SK-N-MC (cell line): Measurements from ENCODE around the gene USP32.
A peak's percentile ranks its signal among the peaks of the same experiment; 100 is the strongest.
"Not testable (repeated sequence)": the region's sequence is repeated elsewhere in the genome, so short reads cannot be mapped to it uniquely, and the experiment has no call there.

Source experiments
- DNase-seq: peaks from one replicate; pipeline ENCODE4 v3.0.0-alpha.2; 2011; ENCODE audit warnings: low read depth, low spot score
- H3K27ac ChIP-seq: fragments of 200-600 bp; sonication (generic); 2 replicates; pipeline ENCODE4 v1.5.1; 2016; ENCODE audit warnings: mixed run types
- H3K36me3 ChIP-seq: fragments of 200-600 bp; sonication (generic); 2 replicates; pipeline ENCODE4 v1.6.1; 2017; ENCODE audit warnings: antibody characterized with exemption, low read length, mixed read lengths; ENCODE audit not compliant: insufficient read depth
- H3K4me3 ChIP-seq: fragments of 200-600 bp; sonication (generic); 2 replicates; pipeline ENCODE4 v1.5.1; 2016
- H3K9ac ChIP-seq: fragments of 200-600 bp; sonication (generic); 2 replicates; pipeline ENCODE4 v1.8.0; 2017; ENCODE audit warnings: mixed run types, mixed read lengths; ENCODE audit not compliant: insufficient read length
- H3K9me3 ChIP-seq: fragments of 200-600 bp; sonication (generic); 2 replicates; pipeline ENCODE4 v1.6.1; 2017; ENCODE audit warnings: low read depth, mild to moderate bottlenecking, antibody characterized with exemption, low read length, moderate library complexity, mixed read lengths
- EZH2 ChIP-seq: fragments of 200-600 bp; sonication (generic); IDR thresholded peaks from one replicate; pipeline ENCODE4 v1.6.1; 2017; ENCODE audit warnings: antibody characterized with exemption
- FOXP2 ChIP-seq: optimal IDR thresholded peaks from 2 replicates; pipeline ENCODE3; 2011; ENCODE audit warnings: mild to moderate bottlenecking, moderate library complexity; ENCODE audit not compliant: insufficient read depth; ENCODE audit errors: extremely low read length, control extremely low read depth
- POLR2AphosphoS5 ChIP-seq: IDR thresholded peaks from 2 replicates; pipeline ENCODE4 v1.6.1; 2012; ENCODE audit warnings: mild to moderate bottlenecking, low read depth, low read length, borderline replicate concordance

USP32 gene, protein sequence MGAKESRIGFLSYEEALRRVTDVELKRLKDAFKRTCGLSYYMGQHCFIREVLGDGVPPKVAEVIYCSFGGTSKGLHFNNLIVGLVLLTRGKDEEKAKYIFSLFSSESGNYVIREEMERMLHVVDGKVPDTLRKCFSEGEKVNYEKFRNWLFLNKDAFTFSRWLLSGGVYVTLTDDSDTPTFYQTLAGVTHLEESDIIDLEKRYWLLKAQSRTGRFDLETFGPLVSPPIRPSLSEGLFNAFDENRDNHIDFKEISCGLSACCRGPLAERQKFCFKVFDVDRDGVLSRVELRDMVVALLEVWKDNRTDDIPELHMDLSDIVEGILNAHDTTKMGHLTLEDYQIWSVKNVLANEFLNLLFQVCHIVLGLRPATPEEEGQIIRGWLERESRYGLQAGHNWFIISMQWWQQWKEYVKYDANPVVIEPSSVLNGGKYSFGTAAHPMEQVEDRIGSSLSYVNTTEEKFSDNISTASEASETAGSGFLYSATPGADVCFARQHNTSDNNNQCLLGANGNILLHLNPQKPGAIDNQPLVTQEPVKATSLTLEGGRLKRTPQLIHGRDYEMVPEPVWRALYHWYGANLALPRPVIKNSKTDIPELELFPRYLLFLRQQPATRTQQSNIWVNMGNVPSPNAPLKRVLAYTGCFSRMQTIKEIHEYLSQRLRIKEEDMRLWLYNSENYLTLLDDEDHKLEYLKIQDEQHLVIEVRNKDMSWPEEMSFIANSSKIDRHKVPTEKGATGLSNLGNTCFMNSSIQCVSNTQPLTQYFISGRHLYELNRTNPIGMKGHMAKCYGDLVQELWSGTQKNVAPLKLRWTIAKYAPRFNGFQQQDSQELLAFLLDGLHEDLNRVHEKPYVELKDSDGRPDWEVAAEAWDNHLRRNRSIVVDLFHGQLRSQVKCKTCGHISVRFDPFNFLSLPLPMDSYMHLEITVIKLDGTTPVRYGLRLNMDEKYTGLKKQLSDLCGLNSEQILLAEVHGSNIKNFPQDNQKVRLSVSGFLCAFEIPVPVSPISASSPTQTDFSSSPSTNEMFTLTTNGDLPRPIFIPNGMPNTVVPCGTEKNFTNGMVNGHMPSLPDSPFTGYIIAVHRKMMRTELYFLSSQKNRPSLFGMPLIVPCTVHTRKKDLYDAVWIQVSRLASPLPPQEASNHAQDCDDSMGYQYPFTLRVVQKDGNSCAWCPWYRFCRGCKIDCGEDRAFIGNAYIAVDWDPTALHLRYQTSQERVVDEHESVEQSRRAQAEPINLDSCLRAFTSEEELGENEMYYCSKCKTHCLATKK (N-terminal part only)

DNA sequence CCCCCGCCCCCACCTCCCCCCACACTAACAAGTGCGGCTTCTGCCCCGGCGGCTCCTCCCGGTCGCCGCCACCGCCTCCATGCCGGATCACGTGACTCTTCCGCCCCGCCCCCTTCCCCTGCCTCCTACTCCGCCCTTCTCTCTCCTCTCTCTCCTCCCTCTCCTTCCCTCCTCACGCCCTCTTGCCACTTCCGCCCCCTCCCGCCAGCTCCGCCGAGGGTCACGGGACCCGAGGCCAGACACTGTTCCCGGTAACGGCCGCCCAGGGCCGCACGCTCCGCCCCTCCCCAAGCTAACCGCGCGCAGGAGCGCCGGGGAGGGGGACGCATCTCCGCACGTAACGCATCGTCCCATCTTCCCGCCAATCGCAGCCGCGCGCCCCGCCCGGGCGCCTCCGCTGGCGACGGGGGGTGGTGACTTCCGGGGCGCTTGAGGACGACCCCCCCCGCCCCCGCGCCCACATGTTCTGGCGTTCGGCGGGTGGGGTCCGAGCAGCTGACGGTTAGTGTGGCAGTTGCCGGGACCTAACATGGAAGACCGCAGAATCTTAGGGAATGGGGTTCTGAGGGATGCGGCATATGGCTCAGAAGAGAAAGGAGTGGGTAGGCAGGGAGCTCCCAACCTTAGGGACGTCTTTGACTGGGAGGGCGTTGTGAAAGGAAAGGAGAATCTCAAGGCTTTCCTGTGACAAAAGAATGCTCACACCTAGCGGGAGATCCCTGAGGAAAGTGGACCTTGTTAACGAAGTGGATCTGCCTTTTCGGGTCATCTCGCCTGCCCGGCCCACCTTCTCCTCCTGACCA is at the start of gene USP32:
TSS of gene USP32 (minus strand) at position 92 of the 803 bp plus-strand sequence. CDS start 194 bp downstream, outside the sequence.
- H3K9me3 ChIP-seq, result no peaks in the 10 kb centered on the region
- DNase-seq, result peak; percentile 57
- TF ChIP-seq FOXP2, result peak; percentile 56
- no peak for TF ChIP-seq EZH2
- peak; percentile 70; the same call in 1 of the 2 replicates for TF ChIP-seq POLR2AphosphoS5
- no peaks in the 10 kb centered on the region for H3K36me3 ChIP-seq
- H3K4me3 ChIP-seq, result peak within 1 kb of the TSS; percentile 96
- H3K9ac ChIP-seq, result peak within 1 kb of the TSS; percentile 86
- peak within 1 kb of the TSS; percentile 91 for H3K27ac ChIP-seq

DNA sequence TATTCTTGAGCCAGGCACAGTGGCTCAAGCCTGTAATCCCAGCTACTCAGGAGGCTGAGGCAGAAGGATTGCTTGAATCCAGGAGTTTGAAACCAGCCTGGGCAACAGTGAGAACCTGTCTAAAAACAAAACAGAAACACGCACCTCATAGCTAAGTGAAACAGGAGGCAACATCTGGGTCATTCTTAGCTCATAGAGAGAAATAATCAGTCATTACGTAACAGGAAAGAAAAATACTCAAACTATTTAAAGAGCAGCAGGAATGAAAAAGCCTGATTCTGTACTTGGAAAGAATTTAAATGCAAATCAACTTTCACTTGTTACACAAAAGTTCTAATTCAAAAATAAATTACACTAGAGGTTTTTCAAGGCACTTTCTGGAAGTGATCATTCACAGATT is 47.6 kb upstream of the USP32 start:
- Histone ChIP-seq H3K9ac (no peak overlapping the region), H3K9me3 (no peaks in the 10 kb centered on the region), H3K27ac (peak overlapping the region; percentile 70), H3K4me3 (0 out of 2 replicates have a peak overlapping the region, but pooled peaks have one; percentile 9), H3K36me3 (no peaks in the 10 kb centered on the region)
- no peak for TF ChIP-seq EZH2
- TF ChIP-seq FOXP2, result no peak
- no peak for DNase-seq

DNA sequence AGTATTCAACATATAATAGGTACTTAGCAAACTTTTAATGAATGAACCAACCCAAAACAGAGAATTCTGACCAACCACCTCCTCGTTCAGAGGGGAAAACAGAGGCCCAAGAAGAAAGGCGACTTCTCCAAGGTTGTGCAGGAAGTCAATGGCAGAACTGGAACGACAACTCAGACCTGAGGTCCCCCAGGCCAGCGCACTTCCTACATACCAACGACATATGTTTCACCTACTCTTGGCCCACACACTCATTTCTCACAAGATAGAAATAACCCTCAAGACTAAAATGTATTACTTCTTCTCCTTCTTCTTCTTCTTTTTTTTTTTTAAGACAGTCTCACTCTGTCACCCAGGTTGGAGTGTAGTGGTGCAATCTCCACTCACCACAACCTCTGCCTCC is 44.7 kb upstream of the USP32 start:
- no peak overlapping the region for H3K27ac ChIP-seq

DNA sequence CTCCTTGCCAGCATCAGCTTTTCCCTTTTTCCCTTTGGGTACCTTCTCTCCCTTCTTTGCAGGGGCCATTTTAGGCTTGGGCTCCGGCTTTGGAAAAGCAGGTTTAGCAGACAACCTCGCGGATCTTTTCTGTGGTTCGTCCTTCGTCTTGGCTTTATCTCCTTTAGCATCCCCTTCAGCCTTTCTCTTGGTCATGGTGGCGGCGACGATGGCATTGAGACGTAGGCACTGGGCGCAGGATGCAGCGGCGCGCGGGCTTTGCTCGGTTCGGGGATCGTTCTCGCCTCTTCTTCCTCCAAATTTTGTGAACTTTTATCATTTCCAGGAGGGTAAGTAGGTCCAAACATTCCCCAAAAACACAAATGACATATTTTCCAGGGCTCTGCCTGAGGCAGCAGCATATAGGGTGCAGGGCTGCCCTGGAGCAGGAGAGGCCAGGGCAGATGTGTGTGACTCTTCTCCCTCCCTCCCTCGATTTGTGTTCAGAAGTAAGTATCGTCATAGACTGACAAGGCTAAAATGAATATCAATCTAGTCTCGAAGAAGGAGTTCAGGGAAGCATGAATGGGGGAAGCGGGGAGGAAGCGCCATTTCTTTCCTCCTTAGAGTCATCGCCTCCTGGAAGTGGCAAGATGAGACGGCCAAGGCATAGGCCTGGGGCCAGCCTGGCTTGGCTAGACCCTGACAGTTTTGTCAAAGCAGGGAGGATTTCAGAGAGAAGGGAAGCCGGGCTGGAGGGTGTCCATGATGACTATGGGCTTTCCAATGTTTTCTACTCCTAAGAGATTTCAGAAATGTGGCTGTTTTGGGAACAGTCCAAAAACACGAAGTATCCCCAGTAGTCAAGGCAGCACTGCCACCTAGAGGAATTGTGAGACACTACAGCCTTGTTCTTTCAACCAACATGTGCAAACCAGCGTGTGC is 43.6 kb upstream of the USP32 start:
- Histone ChIP-seq H3K27ac (no peak overlapping the region), H3K4me3 (no peak overlapping the region), H3K9ac (peak overlapping the region; percentile 57), H3K36me3 (no peaks in the 10 kb centered on the region), H3K9me3 (no peaks in the 10 kb centered on the region)
- TF ChIP-seq POLR2AphosphoS5 (no peak), FOXP2 (no peak), EZH2 (no peak)
- peak; percentile 59 for DNase-seq

More for the DNA sequence above, 44.7 kb upstream of the USP32 start:
- no peaks in the 10 kb centered on the region for H3K9me3 ChIP-seq
- H3K9ac ChIP-seq, result no peak overlapping the region
- H3K36me3 ChIP-seq, result no peaks in the 10 kb centered on the region
- TF ChIP-seq EZH2 (no peak), POLR2AphosphoS5 (no peak), FOXP2 (no peak)
- no peak overlapping the region for H3K4me3 ChIP-seq
- no peak for DNase-seq

DNA sequence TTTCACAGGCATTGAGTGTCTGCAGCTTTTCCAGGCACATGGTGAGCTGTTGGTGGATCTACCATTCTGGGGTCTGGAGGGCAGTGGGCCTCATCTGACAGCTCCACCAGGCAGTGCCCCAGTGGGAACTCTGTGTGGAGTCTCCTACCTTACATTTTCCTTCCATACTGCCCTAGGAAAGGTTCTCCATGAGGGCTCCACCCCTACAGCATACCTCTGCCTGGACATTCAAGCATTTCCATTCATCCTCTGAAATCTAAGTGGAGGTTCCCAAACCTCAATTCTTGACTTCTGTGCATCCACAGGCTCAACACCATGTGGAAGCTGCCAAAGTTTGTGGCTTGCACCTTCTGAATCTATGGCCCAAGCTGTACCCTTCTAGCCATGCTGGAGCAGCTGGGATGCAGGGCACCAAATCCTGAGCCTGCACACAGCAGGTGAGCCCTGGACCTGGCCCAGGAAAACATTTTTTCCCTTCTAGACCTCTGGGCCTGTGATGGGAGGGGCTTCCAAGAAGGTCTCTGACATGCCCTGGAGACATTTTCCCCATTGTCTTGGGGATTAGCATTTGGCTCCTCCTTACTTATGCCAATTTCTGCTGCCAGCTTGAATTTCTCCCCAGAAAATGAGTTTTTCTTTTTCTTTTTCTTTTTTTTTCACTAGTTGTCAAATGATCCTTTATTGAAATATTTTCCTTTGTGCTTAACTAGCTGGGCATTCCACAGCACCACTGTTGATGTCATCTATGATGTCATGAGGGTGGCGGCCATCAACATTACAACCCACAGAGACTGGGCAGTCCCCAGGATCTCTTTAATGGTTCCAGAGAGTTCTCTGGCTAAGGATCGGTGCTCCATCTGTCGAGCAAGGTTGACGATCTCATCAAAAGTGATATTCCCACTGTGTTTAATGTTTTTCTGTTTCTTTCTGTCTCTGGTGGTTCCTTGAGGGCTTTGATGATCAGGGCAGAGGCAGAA is 41.4 kb upstream of the USP32 start:
- not testable (repeated sequence) for H3K9ac ChIP-seq, H3K27ac ChIP-seq, DNase-seq, H3K4me3 ChIP-seq, H3K9me3 ChIP-seq, H3K36me3 ChIP-seq

DNA sequence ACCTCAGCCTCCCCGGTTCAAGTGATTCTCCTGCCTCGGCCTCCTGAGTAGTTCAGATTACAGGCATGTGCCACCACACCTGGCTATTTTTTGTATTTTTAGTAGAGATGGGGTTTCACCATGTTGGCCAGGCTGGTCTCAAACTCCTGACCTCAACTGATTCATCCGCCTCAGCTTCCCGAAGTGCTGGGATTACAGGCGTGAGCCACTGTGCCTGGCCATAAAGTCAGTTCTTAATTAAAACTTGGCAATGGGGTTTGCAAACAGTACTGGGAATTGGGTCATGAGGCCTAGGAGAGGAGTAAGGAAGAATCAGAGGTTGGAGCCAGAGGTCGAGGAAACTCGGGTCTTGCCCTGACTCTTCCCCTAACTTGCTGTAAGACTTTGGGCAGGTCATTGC is 38.6 kb upstream of the USP32 start:
- not testable (repeated sequence) for H3K27ac ChIP-seq, H3K9me3 ChIP-seq, H3K9ac ChIP-seq, H3K36me3 ChIP-seq, H3K4me3 ChIP-seq, DNase-seq

DNA sequence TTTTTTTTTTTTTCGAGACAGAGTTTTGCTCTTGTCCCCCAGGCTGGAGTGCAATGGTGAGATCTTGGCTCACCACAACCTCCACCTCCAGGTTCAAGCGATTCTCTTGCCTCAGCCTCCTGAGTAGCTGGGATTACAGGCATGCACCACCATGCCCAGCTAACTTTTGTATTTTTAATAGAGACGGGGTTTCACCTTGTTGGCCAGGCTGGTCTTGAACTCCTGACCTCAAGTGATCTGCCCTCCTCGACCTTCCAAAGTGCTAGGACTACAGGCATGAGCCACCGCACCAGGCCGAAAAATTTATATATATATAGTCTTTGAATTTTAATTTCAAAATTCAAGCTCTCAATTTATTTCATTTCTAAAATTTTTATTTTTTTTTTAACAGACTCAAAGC is 36.6 kb upstream of the USP32 start:
- not testable (repeated sequence) for H3K9me3 ChIP-seq, H3K4me3 ChIP-seq, H3K36me3 ChIP-seq, H3K9ac ChIP-seq, DNase-seq, H3K27ac ChIP-seq
